HG02678 (cell line): ENCODE results near the gene DHRS13.
A peak's percentile ranks its signal among the peaks of the same experiment; 100 is the strongest.

Experiments used
- ATAC-seq: cut with Tn5 transposase; IDR thresholded peaks from one replicate; pipeline ENCODE4 v1.9.1; 2021; ENCODE audit warnings: mild to moderate bottlenecking, moderate library complexity; ENCODE audit not compliant: unreplicated experiment

The DHRS13 gene

GRCh38 chr17:28902819-28903545 lies at the start of gene DHRS13:
TSS of gene DHRS13 (minus strand) at chr17:28903079. CDS start at chr17:28902944, 135 bp downstream.
- ATAC-seq = peak; percentile 86

GRCh38 chr17:28951991-28952975 lies 49.4 kb upstream of the DHRS13 start:
- peak; percentile 53 for ATAC-seq

GRCh38 chr17:28951428-28951990 lies 48.6 kb upstream of the DHRS13 start, which contains the start of gene PHF12:
TSS of gene PHF12 (minus strand) at chr17:28951518. CDS start at chr17:28950960, 558 bp downstream.
- peak; percentile 66 for ATAC-seq

GRCh38 chr17:28950752-28951427 lies 48.0 kb upstream of the DHRS13 start:
- no peak for ATAC-seq

- ATAC-seq = no peak
Measured at GRCh38 chr17:28950017-28950751, 47.3 kb upstream of the DHRS13 start.

GRCh38 chr17:28949185-28950016 lies 46.5 kb upstream of the DHRS13 start:
- no peak for ATAC-seq

GRCh38 chr17:28948873-28949184 lies 46.0 kb upstream of the DHRS13 start:
- ATAC-seq = no peak

- ATAC-seq = no peak
Measured at GRCh38 chr17:28948342-28948741, 45.5 kb upstream of the DHRS13 start.

GRCh38 chr17:28947639-28948038 lies 44.8 kb upstream of the DHRS13 start:
- no peak for ATAC-seq

- ATAC-seq = no peak
Measured at GRCh38 chr17:28946239-28946638, 43.4 kb upstream of the DHRS13 start.

GRCh38 chr17:28944862-28945741 lies 42.2 kb upstream of the DHRS13 start:
- no peak for ATAC-seq

- no peak for ATAC-seq
Measured at GRCh38 chr17:28944343-28944742, 41.5 kb upstream of the DHRS13 start.

- no peak for ATAC-seq
Measured at GRCh38 chr17:28942925-28943324, 40.0 kb upstream of the DHRS13 start.

GRCh38 chr17:28941251-28941650 lies 38.4 kb upstream of the DHRS13 start:
- ATAC-seq = no peak

- ATAC-seq = no peak
Measured at GRCh38 chr17:28940675-28941074, 37.8 kb upstream of the DHRS13 start.

- no peak for ATAC-seq
Measured at GRCh38 chr17:28940142-28940541, 37.3 kb upstream of the DHRS13 start.

- ATAC-seq = no peak
Measured at GRCh38 chr17:28938552-28938951, 35.7 kb upstream of the DHRS13 start.

- no peak for ATAC-seq
Measured at GRCh38 chr17:28937044-28937729, 34.3 kb upstream of the DHRS13 start.
